H1 (cell line): ENCODE data around the gene TBC1D19. TPM values are rescaled to one million over a fixed set of nuclear protein-coding genes. Genes with fewer than 3 reads are reported as not detected.

Experiments
- CTCF ChIA-PET: fragments of 300-600 bp; sonication (Branson Sonifier 250); formaldehyde crosslinking; loops from one replicate; lab custom pipeline; 2021; ENCODE audit not compliant: partially characterized antibody; lab: Charles Lee
- POLR2A ChIA-PET: fragments of 300-600 bp; sonication (Branson Sonifier 250); formaldehyde crosslinking; loops from one replicate; lab custom pipeline; 2021; ENCODE audit warnings: inconsistent platforms; ENCODE audit not compliant: partially characterized antibody; lab: Charles Lee
- DNase-seq, 2 experiments: peaks; one replicate each; pipeline versions ENCODE4 v3.0.0 to v3.0.0-alpha.2; 2010 to 2022; ENCODE audit warnings: low spot score in 2 of 2, low read depth in 1 of 2, mixed read lengths in 1 of 2
- FAIRE-seq: peaks from 2 replicates; lab custom pipeline; 2011; peaks lifted over from hg19 to GRCh38; lab: Jason Lieb, UNC
- H2AFZ ChIP-seq: 2 replicates; pipeline ENCODE4 v1.8.1; 2012; ENCODE audit warnings: low read length, inconsistent platforms
- H2AK5ac ChIP-seq: 2 replicates; pipeline ENCODE4 v1.6.1; 2013; ENCODE audit warnings: low read depth, low read length
- H2BK120ac ChIP-seq: replicated peaks from 2 replicates; pipeline ENCODE3; 2013; ENCODE audit warnings: low read depth, low read length, inconsistent platforms
- H2BK12ac ChIP-seq: 2 replicates; pipeline ENCODE4 v1.6.1; 2013; ENCODE audit warnings: low read depth, low read length
- H2BK15ac ChIP-seq: 2 replicates; pipeline ENCODE4 v1.6.1; 2013; ENCODE audit warnings: low read length
- H2BK20ac ChIP-seq: 2 replicates; pipeline ENCODE4 v1.6.1; 2013; ENCODE audit warnings: low read length
- H2BK5ac ChIP-seq: 2 replicates; pipeline ENCODE4 v1.6.1; 2013; ENCODE audit warnings: low read depth, low read length
- H3K14ac ChIP-seq: 2 replicates; pipeline ENCODE4 v1.6.1; 2013; ENCODE audit warnings: inconsistent platforms; ENCODE audit not compliant: insufficient read length
- H3K18ac ChIP-seq: 2 replicates; pipeline ENCODE4 v1.6.1; 2013; ENCODE audit warnings: low read length; ENCODE audit errors: extremely low read depth
- H3K23ac ChIP-seq: 2 replicates; pipeline ENCODE4 v1.6.1; 2013; ENCODE audit warnings: inconsistent platforms; ENCODE audit not compliant: insufficient read length
- H3K23me2 ChIP-seq: 2 replicates; pipeline ENCODE4 v1.6.1; 2013; ENCODE audit warnings: low read depth, low read length
- H3K27ac ChIP-seq: 2 replicates; pipeline ENCODE4 v1.6.1; 2011; ENCODE audit warnings: low read depth, low read length, inconsistent platforms
- H3K27me3 ChIP-seq, 4 experiments: replicated peaks in 1 of 4; 1 replicate in 1 of 4; 2 replicates in 3 of 4; pipeline versions ENCODE4 v1.6.1 to v1.8.1; 2011 to 2013; ENCODE audit warnings: low read length in 3 of 4, mild to moderate bottlenecking in 3 of 4, inconsistent platforms in 2 of 4, mixed read lengths in 2 of 4, moderate library complexity in 1 of 4; ENCODE audit not compliant: control insufficient read depth in 3 of 4, insufficient read depth in 3 of 4; ENCODE audit errors: extremely low read depth in 1 of 4
- H3K36me3 ChIP-seq, 4 experiments: 2 replicates each; pipeline versions ENCODE4 v1.6.1 to v1.8.1; 2011 to 2013; ENCODE audit warnings: mild to moderate bottlenecking in 4 of 4, low read length in 3 of 4, moderate library complexity in 2 of 4, control low read depth in 1 of 4, inconsistent platforms in 1 of 4; ENCODE audit not compliant: insufficient read depth in 4 of 4, control insufficient read depth in 2 of 4
- H3K4ac ChIP-seq: replicated peaks from 2 replicates; pipeline ENCODE3; 2013; ENCODE audit warnings: low read length, low read depth, mixed read lengths, inconsistent platforms; ENCODE audit not compliant: insufficient read length
- H3K4me1 ChIP-seq, 4 experiments: replicated peaks in 1 of 4; 1 replicate in 1 of 4; 2 replicates in 3 of 4; pipeline versions ENCODE4 v1.6.1 to v1.8.1; 2011 to 2013; ENCODE audit warnings: low read length in 3 of 4, inconsistent platforms in 2 of 4, mixed read lengths in 1 of 4; ENCODE audit not compliant: insufficient read depth in 4 of 4, control insufficient read depth in 3 of 4
- H3K4me2 ChIP-seq, 2 experiments: 2 replicates each; pipeline versions ENCODE4 v1.6.1 to v1.8.1; 2011 to 2013; ENCODE audit warnings: low read depth in 2 of 2, low read length in 2 of 2, control low read depth in 1 of 2, inconsistent platforms in 1 of 2, mild to moderate bottlenecking in 1 of 2; ENCODE audit not compliant: insufficient read depth in 1 of 2
- H3K4me3 ChIP-seq, 4 experiments: fragments of 200-600, 300-600 bp in 1 of 4; sonication (generic), shearing (Covaris generic), sonication (Bioruptor Twin) in 1 of 4; 2 replicates each; pipeline versions ENCODE4 v1.5.1 to v1.8.1; 2011 to 2016; ENCODE audit warnings: low read length in 4 of 4, low read depth in 3 of 4, control low read depth in 2 of 4, inconsistent platforms in 2 of 4, mild to moderate bottlenecking in 2 of 4, mixed read lengths in 1 of 4, moderate library complexity in 1 of 4; ENCODE audit not compliant: insufficient read depth in 2 of 4; ENCODE audit errors: extremely low read depth in 1 of 4
- H3K56ac ChIP-seq: replicated peaks from 2 replicates; pipeline ENCODE3; 2013; ENCODE audit warnings: low read depth, mild to moderate bottlenecking, mixed read lengths, low read length, inconsistent platforms; ENCODE audit not compliant: insufficient read length
- H3K79me1 ChIP-seq: 2 replicates; pipeline ENCODE4 v1.6.1; 2013; ENCODE audit warnings: low read depth, low read length, control low read depth
- H3K79me2 ChIP-seq, 2 experiments: 2 replicates each; pipeline versions ENCODE4 v1.6.1 to v1.8.1; 2012 to 2013; ENCODE audit warnings: low read length in 2 of 2, mild to moderate bottlenecking in 2 of 2, inconsistent platforms in 1 of 2; ENCODE audit not compliant: insufficient read depth in 2 of 2, control insufficient read depth in 1 of 2
- H3K9ac ChIP-seq, 4 experiments: replicated peaks in 1 of 4; 1 replicate in 1 of 4; 2 replicates in 3 of 4; pipeline versions ENCODE4 v1.6.1 to v1.8.1; 2011 to 2013; ENCODE audit warnings: low read depth in 3 of 4, low read length in 3 of 4, control low read depth in 2 of 4, mild to moderate bottlenecking in 2 of 4, moderate library complexity in 2 of 4, inconsistent platforms in 1 of 4; ENCODE audit errors: extremely low read depth in 1 of 4
- H3K9me3 ChIP-seq, 2 experiments: 2 replicates each; pipeline versions ENCODE4 v1.6.1 to v1.8.1; 2012 to 2013; ENCODE audit warnings: mild to moderate bottlenecking in 2 of 2, moderate library complexity in 2 of 2, control low read depth in 1 of 2, inconsistent platforms in 1 of 2, low read depth in 1 of 2, low read length in 1 of 2, mixed read lengths in 1 of 2; ENCODE audit not compliant: insufficient read depth in 2 of 2
- H4K20me1 ChIP-seq, 2 experiments: replicated peaks in 1 of 2; 2 replicates each; pipeline versions ENCODE3 to v1.8.1; 2011 to 2013; ENCODE audit warnings: inconsistent platforms in 2 of 2, low read length in 2 of 2, mild to moderate bottlenecking in 1 of 2; ENCODE audit not compliant: insufficient read depth in 2 of 2, control insufficient read depth in 1 of 2
- H4K5ac ChIP-seq: 2 replicates; pipeline ENCODE4 v1.6.1; 2013; ENCODE audit warnings: low read length, low read depth, mixed read lengths, inconsistent platforms; ENCODE audit not compliant: insufficient read length
- H4K8ac ChIP-seq: 2 replicates; pipeline ENCODE4 v1.8.0; 2013; ENCODE audit warnings: mild to moderate bottlenecking, moderate library complexity, low read length, inconsistent platforms; ENCODE audit not compliant: insufficient read depth; ENCODE audit errors: extremely low read depth
- H4K91ac ChIP-seq: replicated peaks from 2 replicates; pipeline ENCODE3; 2013; ENCODE audit warnings: low read length, mixed read lengths, inconsistent platforms; ENCODE audit not compliant: insufficient read length
- ASH2L ChIP-seq: fragments of 200-600, 300-600 bp; sonication (generic); IDR thresholded peaks from one replicate; pipeline ENCODE4 v1.7.1; 2017; ENCODE audit warnings: low read length
- BACH1 ChIP-seq: IDR thresholded peaks from 2 replicates; pipeline ENCODE4 v1.6.1; 2012; ENCODE audit warnings: low read length, improper control_type of control experiment
- CTBP2 ChIP-seq: IDR thresholded peaks from 2 replicates; pipeline ENCODE4 v1.7.0; 2011; ENCODE audit warnings: borderline replicate concordance, mild to moderate bottlenecking, moderate library complexity, mixed read lengths, low read length; ENCODE audit not compliant: insufficient read depth, insufficient read length
- PHF8 ChIP-seq: fragments of 200-600 bp; sonication (generic); conservative IDR thresholded peaks from 2 replicates; pipeline ENCODE4 v1.7.1; 2012; ENCODE audit warnings: low read depth, mild to moderate bottlenecking, inconsistent platforms, low read length, moderate library complexity
- POLR2AphosphoS5 ChIP-seq: IDR thresholded peaks from 2 replicates; pipeline ENCODE4 v1.6.1; 2011; ENCODE audit warnings: low read depth, low read length
- SAP30 ChIP-seq: fragments of 300-600 bp; sonication (generic); IDR thresholded peaks from 2 replicates; pipeline ENCODE4 v1.7.1; 2012; ENCODE audit warnings: low read length, moderate library complexity, mild to moderate bottlenecking, inconsistent platforms; ENCODE audit not compliant: insufficient read depth, insufficient replicate concordance
- SIN3A ChIP-seq, 2 experiments: IDR thresholded peaks in 1 of 2; conservative IDR thresholded peaks in 1 of 2; 2 replicates each; pipeline ENCODE4 v1.6.1; 2011 to 2012; ENCODE audit warnings: low read length in 2 of 2, improper control_type of control experiment in 1 of 2, low read depth in 1 of 2, mild to moderate bottlenecking in 1 of 2
- TAF7 ChIP-seq: optimal IDR thresholded peaks from 2 replicates; pipeline ENCODE3; 2011; ENCODE audit warnings: low read depth, mild to moderate bottlenecking, inconsistent platforms, low read length, moderate library complexity, borderline replicate concordance
- polyA plus RNA-seq, 7 experiments: library from polyadenylated mRNA; depleted of rRNA in 3 of 7; stranded (reverse) in 5 of 7; unstranded in 2 of 7; fragments of >200 nt in 5 of 7; fragments of 200-250 nt in 2 of 7; gene quantifications; 1 replicate in 5 of 7; 2 replicates in 1 of 7; 4 replicates in 1 of 7; pipeline versions ENCODE4 v1.2.1 to v1.2.3, GENCODE V29; 2011 to 2013; ENCODE audit warnings: missing spikeins in 2 of 7, mixed read lengths in 2 of 7
- total RNA-seq: library from RNA; stranded (reverse); fragmentation: NEBNext Ultra II Directional; extraction: Animal tissue kit (Norgen Biotek cat#: 25700); gene quantifications from 2 replicates; pipeline ENCODE4 v1.2.1, GENCODE V29; 2021
- TF ChIP-seq, protein P1 (sequence below): IDR thresholded peaks from 2 replicates; pipeline ENCODE4 v1.6.1; 2012; ENCODE audit warnings: low read length, inconsistent platforms

The TBC1D19 gene
- total and polyA plus RNA-seq, 2 of the 8 experiments (the other 6 are each of a cell fraction or from before 2014, with no cell fraction given) = 1.9 to 3.5 TPM

DNA sequence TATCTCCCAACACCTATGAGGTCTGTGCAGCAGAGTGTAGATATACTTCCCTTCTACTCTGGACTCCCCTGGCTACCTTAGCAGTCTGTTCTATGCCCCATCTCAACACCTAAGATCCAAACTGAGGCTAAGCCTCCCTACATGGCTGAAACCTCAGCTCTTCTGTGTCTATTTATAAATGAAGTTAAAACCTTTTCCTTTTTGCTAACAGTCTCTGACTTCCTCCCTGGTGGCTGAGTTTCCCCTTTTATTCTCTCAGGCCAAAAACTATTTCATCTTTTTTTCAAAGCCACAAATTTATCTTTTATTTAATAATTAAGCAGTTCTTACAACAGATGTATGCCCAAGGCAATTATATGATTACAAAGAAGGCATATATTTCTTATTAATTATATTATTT, 164.9 kb downstream of the TBC1D19 start:
- no peaks in the 10 kb centered on the region for H3K36me3 ChIP-seq
- H3K4me2 ChIP-seq = no peak overlapping the region
- H2AFZ ChIP-seq = no peak overlapping the region
- no peak overlapping the region for H4K5ac ChIP-seq
- no peak overlapping the region for H3K23ac ChIP-seq
- no peak overlapping the region for H3K27ac ChIP-seq
- no peak overlapping the region for H2BK12ac ChIP-seq
- H2BK20ac ChIP-seq = no peak overlapping the region
- no peaks in the 10 kb centered on the region for H3K27me3 ChIP-seq
- H2BK120ac ChIP-seq = no peak overlapping the region
- no peaks in the 10 kb centered on the region for H4K20me1 ChIP-seq
- H3K4me1 ChIP-seq = no peaks in the 10 kb centered on the region
- H3K79me1 ChIP-seq = no peaks in the 10 kb centered on the region
- H3K9me3 ChIP-seq = no peaks in the 10 kb centered on the region
- H3K9ac ChIP-seq = no peak overlapping the region
- H3K56ac ChIP-seq = no peak overlapping the region
- H3K79me2 ChIP-seq = no peaks in the 10 kb centered on the region
- no peak for DNase-seq
- ChIA-PET CTCF (no interaction called here), POLR2A (no interaction called here)
- 0 out of 2 replicates have a peak, but pooled peaks cover 2% of the 10 kb centered on the region for H3K23me2 ChIP-seq
- TF ChIP-seq, protein P1, sequence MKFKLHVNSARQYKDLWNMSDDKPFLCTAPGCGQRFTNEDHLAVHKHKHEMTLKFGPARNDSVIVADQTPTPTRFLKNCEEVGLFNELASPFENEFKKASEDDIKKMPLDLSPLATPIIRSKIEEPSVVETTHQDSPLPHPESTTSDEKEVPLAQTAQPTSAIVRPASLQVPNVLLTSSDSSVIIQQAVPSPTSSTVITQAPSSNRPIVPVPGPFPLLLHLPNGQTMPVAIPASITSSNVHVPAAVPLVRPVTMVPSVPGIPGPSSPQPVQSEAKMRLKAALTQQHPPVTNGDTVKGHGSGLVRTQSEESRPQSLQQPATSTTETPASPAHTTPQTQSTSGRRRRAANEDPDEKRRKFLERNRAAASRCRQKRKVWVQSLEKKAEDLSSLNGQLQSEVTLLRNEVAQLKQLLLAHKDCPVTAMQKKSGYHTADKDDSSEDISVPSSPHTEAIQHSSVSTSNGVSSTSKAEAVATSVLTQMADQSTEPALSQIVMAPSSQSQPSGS = no peak
- TF ChIP-seq TAF7 (no peak), SAP30 (no peak), BACH1 (no peak), SIN3A (conservative IDR thresholded peaks at IDR 0.05 in 1 of 2, IDR thresholded peaks at IDR 0.05 in 1 of 2; ENCODE audit: low read depth in 1 of 2, low read length in 2 of 2) (no peak), PHF8 (no peak), ASH2L (no peak), POLR2AphosphoS5 (no peak), CTBP2 (no peak)
- H2AK5ac ChIP-seq = no peak overlapping the region
- no peak overlapping the region for H3K4ac ChIP-seq
- H3K4me3 ChIP-seq = no peak overlapping the region
- no peak for FAIRE-seq
- no peak overlapping the region for H4K91ac ChIP-seq
- no peak overlapping the region for H4K8ac ChIP-seq
- H2BK5ac ChIP-seq = no peak overlapping the region
- no peak overlapping the region for H2BK15ac ChIP-seq
- no peak overlapping the region for H3K14ac ChIP-seq
- no peak overlapping the region for H3K18ac ChIP-seq
